Right atrium auricular region (tissue), 2 donors: ENCODE measurements around the gene HOMER2. TPM values are rescaled to one million over a fixed set of nuclear protein-coding genes. Genes with fewer than 3 reads are reported as not detected.

Experiments
- DNase-seq: peaks from one replicate; pipeline ENCODE4 v3.0.0-alpha.2; 2019; ENCODE audit warnings: low spot score
- H3K27ac ChIP-seq, 2 donors: fragments of 200-600 bp; sonication (generic); 1 replicate in 1 of 2; 2 replicates in 1 of 2; pipeline ENCODE4 v1.5.1; 2016 to 2019
- H3K27me3 ChIP-seq, 2 donors: fragments of 200-600 bp; sonication (generic); one replicate each; pipeline versions ENCODE4 v1.5.1 to v1.6.0; 2017 to 2019
- H3K36me3 ChIP-seq: fragments of 200-600 bp; sonication (generic); one replicate; pipeline ENCODE4 v1.5.1; 2016
- H3K4me1 ChIP-seq, 2 donors: fragments of 200-600 bp; sonication (generic); one replicate each; pipeline versions ENCODE4 v1.5.1 to v1.6.0; 2017 to 2019
- H3K4me3 ChIP-seq, 2 donors: fragments of 200-600 bp; sonication (generic); 1 replicate in 1 of 2; 2 replicates in 1 of 2; pipeline ENCODE4 v1.5.1; 2017 to 2019; ENCODE audit warnings: mild to moderate bottlenecking in 1 of 2, moderate library complexity in 1 of 2
- H3K9me3 ChIP-seq, 2 donors: fragments of 200-600 bp; sonication (generic); one replicate each; pipeline ENCODE4 v1.5.1; 2019
- CTCF ChIP-seq, 2 donors: fragments of 200-600 bp; sonication (generic); IDR thresholded peaks; one replicate each; pipeline ENCODE4 v1.5.1; 2019; ENCODE audit warnings: antibody characterized with exemption in 2 of 2
- total RNA-seq, 2 donors: library from RNA; depleted of rRNA; stranded (reverse); fragments of >200 nt; gene quantifications; one replicate each; pipeline ENCODE4 v1.1.0, GENCODE V29; 2016

The HOMER2 gene
- total RNA-seq, 2 donors from 2014 or later, result 18.3 to 24.8 TPM

- TF ChIP-seq CTCF (IDR thresholded peaks at IDR 0.05), result no peak
- no peaks in the 10 kb centered on the region for H3K9me3 ChIP-seq
- H3K27me3 ChIP-seq, result no peaks in the 10 kb centered on the region
- no peak overlapping the region for H3K4me3 ChIP-seq
- H3K27ac ChIP-seq, result no peak overlapping the region
- peaks cover 0 to 5% of the 10 kb centered on the region in 2 donors for H3K4me1 ChIP-seq
- no peak for DNase-seq
- H3K36me3 ChIP-seq, result no peaks in the 10 kb centered on the region
Observed at GRCh38 chr15:82963471-82964341, 11.2 kb upstream of the HOMER2 start.

GRCh38 chr15:82960766-82961165 lies 8.2 kb upstream of the HOMER2 start:
- no peak overlapping the region for H3K27ac ChIP-seq
- H3K4me1 ChIP-seq, result peaks cover 0 to 8% of the 10 kb centered on the region in 2 donors
- no peaks in the 10 kb centered on the region for H3K9me3 ChIP-seq
- TF ChIP-seq CTCF (IDR thresholded peaks at IDR 0.05), result no peak
- H3K4me3 ChIP-seq, result no peak overlapping the region
- DNase-seq, result no peak
- no peaks in the 10 kb centered on the region for H3K36me3 ChIP-seq
- H3K27me3 ChIP-seq, result no peaks in the 10 kb centered on the region

DNA sequence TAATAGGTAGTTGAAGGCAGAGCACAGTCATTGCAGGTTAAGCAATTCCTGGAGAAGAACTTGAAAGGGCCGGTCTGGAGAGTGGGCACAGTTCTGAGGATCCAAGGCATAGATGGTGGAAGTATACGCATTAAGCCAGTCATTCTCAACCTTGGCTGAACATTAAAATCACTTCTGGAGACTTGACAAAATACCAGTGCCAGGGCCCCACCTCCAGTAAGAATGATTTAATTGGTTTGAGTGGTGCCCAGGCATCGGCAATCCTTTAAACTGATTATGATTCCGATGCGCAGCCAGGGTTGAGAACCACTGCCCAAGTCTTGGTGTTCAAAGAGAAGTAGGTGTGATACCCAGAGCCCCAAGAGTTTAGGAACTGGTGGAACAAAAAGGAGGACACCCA lies 6.9 kb upstream of the HOMER2 start:
- no peak for DNase-seq
- H3K27me3 ChIP-seq, result no peaks in the 10 kb centered on the region

GRCh38 chr15:82958638-82959037 lies 6.1 kb upstream of the HOMER2 start:
- H3K27me3 ChIP-seq, result no peaks in the 10 kb centered on the region
- no peak for DNase-seq
- no peak for TF ChIP-seq CTCF (IDR thresholded peaks at IDR 0.05)
- no peaks in the 10 kb centered on the region for H3K9me3 ChIP-seq
- no peaks in the 10 kb centered on the region for H3K36me3 ChIP-seq
- peaks cover 0 to 8% of the 10 kb centered on the region in 2 donors for H3K4me1 ChIP-seq
- H3K27ac ChIP-seq, result no peak overlapping the region
- no peak overlapping the region for H3K4me3 ChIP-seq

More for the DNA sequence above, 6.9 kb upstream of the HOMER2 start:
- no peaks in the 10 kb centered on the region for H3K36me3 ChIP-seq
- H3K27ac ChIP-seq, result no peak overlapping the region
- TF ChIP-seq CTCF (IDR thresholded peaks at IDR 0.05), result no peak
- peaks cover 0 to 8% of the 10 kb centered on the region in 2 donors for H3K4me1 ChIP-seq
- no peaks in the 10 kb centered on the region for H3K9me3 ChIP-seq
- H3K4me3 ChIP-seq, result no peak overlapping the region

- no peak for DNase-seq
- H3K27ac ChIP-seq, result peak overlapping the region; percentile 46 to 57
Observed at GRCh38 chr15:82951472-82952157, 905 bp downstream of the HOMER2 start.

More at GRCh38 chr15:82951472-82952157, 905 bp downstream of the HOMER2 start:
- Histone ChIP-seq H3K4me1 (peaks cover 0 to 14% of the 10 kb centered on the region in 2 donors), H3K9me3 (no peaks in the 10 kb centered on the region), H3K27me3 (no peaks in the 10 kb centered on the region), H3K4me3 (peak overlapping the region; percentile 54 to 59), H3K36me3 (no peaks in the 10 kb centered on the region)
- TF ChIP-seq CTCF (IDR thresholded peaks at IDR 0.05), result no peak
